WTC11 (cell line): ENCODE results near the gene TMEM239. TPM values are rescaled to one million over a fixed set of nuclear protein-coding genes. Genes with fewer than 3 reads are reported as not detected.

Experiments used
- ATAC-seq: fragments of 200-7000 bp; cut with Tn5 transposase; 2 replicates; pipeline ENCODE4 v1.10.0; 2021; ENCODE audit warnings: mild to moderate bottlenecking, moderate library complexity
- CTCF ChIA-PET: fragments of 300-600 bp; sonication (Branson Sonifier 250); formaldehyde crosslinking; loops from one replicate; lab custom pipeline; 2021; ENCODE audit warnings: antibody characterized with exemption; lab: Charles Lee
- POLR2A ChIA-PET: fragments of 350-600 bp; sonication (Branson Sonifier 250); formaldehyde crosslinking; loops from one replicate; lab custom pipeline; 2021; ENCODE audit warnings: antibody characterized with exemption; lab: Charles Lee
- DNase-seq: peaks from one replicate; pipeline ENCODE4 v3.0.0; 2021; ENCODE audit warnings: low spot score
- H3K27ac Mint-ChIP-seq: 2 replicates; pipeline ENCODE4 v1.8.0; 2021; ENCODE audit warnings: mixed read lengths
- H3K27me3 Mint-ChIP-seq: 2 replicates; pipeline ENCODE4 v1.8.0; 2021; ENCODE audit warnings: low read depth, mild to moderate bottlenecking, moderate library complexity, mixed read lengths
- H3K36me3 Mint-ChIP-seq: 2 replicates; pipeline ENCODE4 v1.8.0; 2021; ENCODE audit warnings: mixed read lengths
- H3K4me1 Mint-ChIP-seq: 2 replicates; pipeline ENCODE4 v1.8.0; 2022; ENCODE audit warnings: mixed read lengths
- H3K4me3 Mint-ChIP-seq: 2 replicates; pipeline ENCODE4 v1.8.0; 2021; ENCODE audit warnings: mild to moderate bottlenecking, moderate library complexity, mixed read lengths
- H3K9me3 Mint-ChIP-seq: 2 replicates; pipeline ENCODE4 v1.8.0; 2021; ENCODE audit warnings: mixed read lengths
- CBFB ChIP-seq: sonication (generic); formaldehyde crosslinking; IDR thresholded peaks from 2 replicates; pipeline ENCODE4 v1.8.1; 2022; ENCODE audit warnings: mild to moderate bottlenecking, low read depth, missing genetic modification reagents
- FOXP1 ChIP-seq: sonication (generic); formaldehyde crosslinking; IDR thresholded peaks from 2 replicates; pipeline ENCODE4 v1.8.0; 2022; ENCODE audit warnings: missing genetic modification reagents, mild to moderate bottlenecking, moderate library complexity, borderline replicate concordance
- HMGA2 ChIP-seq: fragments of 250-450 bp; sonication (Bioruptor Pico); IDR thresholded peaks from 2 replicates; pipeline ENCODE4 v1.4.0; 2021; ENCODE audit warnings: mild to moderate bottlenecking, moderate library complexity
- JUN ChIP-seq: sonication (generic); formaldehyde crosslinking; IDR thresholded peaks from 2 replicates; pipeline ENCODE4 v1.8.0; 2023; ENCODE audit warnings: mild to moderate bottlenecking, missing genetic modification reagents
- NFE2L1 ChIP-seq: sonication (generic); formaldehyde crosslinking; IDR thresholded peaks from 2 replicates; pipeline ENCODE4 v1.8.1; 2023; ENCODE audit warnings: missing genetic modification reagents
- NR1H2 ChIP-seq: sonication (generic); formaldehyde crosslinking; IDR thresholded peaks from 2 replicates; pipeline ENCODE4 v1.9.0; 2021; ENCODE audit warnings: mild to moderate bottlenecking, moderate library complexity, missing genetic modification reagents
- NR2C2 ChIP-seq: sonication (generic); formaldehyde crosslinking; IDR thresholded peaks from 2 replicates; pipeline ENCODE4 v1.8.0; 2022; ENCODE audit warnings: mild to moderate bottlenecking, missing genetic modification reagents
- OVOL2 ChIP-seq: fragments of 250-450 bp; sonication (Bioruptor Pico); IDR thresholded peaks from 2 replicates; pipeline ENCODE4 v1.9.0; 2021; ENCODE audit warnings: mild to moderate bottlenecking, borderline replicate concordance
- RORB ChIP-seq: fragments of 250-450 bp; sonication (Bioruptor Pico); IDR thresholded peaks from 2 replicates; pipeline ENCODE4 v1.9.0; 2021; ENCODE audit warnings: mild to moderate bottlenecking
- SMAD3 ChIP-seq: sonication (generic); formaldehyde crosslinking; IDR thresholded peaks from 2 replicates; pipeline ENCODE4 v1.8.0; 2022; ENCODE audit warnings: missing genetic modification reagents, mild to moderate bottlenecking, borderline replicate concordance
- TP53 ChIP-seq: sonication (generic); formaldehyde crosslinking; IDR thresholded peaks from 2 replicates; pipeline ENCODE4 v1.8.1; 2023; ENCODE audit warnings: mild to moderate bottlenecking, missing genetic modification reagents
- ZNF232 ChIP-seq: sonication (generic); formaldehyde crosslinking; IDR thresholded peaks from 2 replicates; pipeline ENCODE4 v1.8.0; 2022; ENCODE audit warnings: mild to moderate bottlenecking, missing genetic modification reagents
- ZNF416 ChIP-seq: fragments of 250-450 bp; sonication (Bioruptor Pico); IDR thresholded peaks from 2 replicates; pipeline ENCODE4 v1.9.0; 2021; ENCODE audit warnings: mild to moderate bottlenecking, inconsistent platforms
- ZNF423 ChIP-seq: fragments of 250-450 bp; sonication (Bioruptor Pico); IDR thresholded peaks from 2 replicates; pipeline ENCODE4 v2.1.2; 2022; ENCODE audit warnings: mild to moderate bottlenecking, moderate library complexity
- total RNA-seq: library from RNA; stranded (reverse); gene quantifications from 3 replicates; pipeline ENCODE4 v1.2.3, GENCODE V29; 2021
- TF ChIP-seq, protein P1 (sequence below): fragments of 250-450 bp; sonication (Bioruptor Pico); IDR thresholded peaks from 2 replicates; pipeline ENCODE4 v1.8.0; 2021; ENCODE audit warnings: mild to moderate bottlenecking
- TF ChIP-seq, protein P2 (sequence below): sonication (generic); formaldehyde crosslinking; IDR thresholded peaks from 2 replicates; pipeline ENCODE4 v1.8.0; 2022; ENCODE audit warnings: mild to moderate bottlenecking, missing genetic modification reagents
- TF ChIP-seq, protein P3 (sequence below): sonication (generic); formaldehyde crosslinking; IDR thresholded peaks from 2 replicates; pipeline ENCODE4 v1.8.1; 2023; ENCODE audit warnings: mild to moderate bottlenecking, missing genetic modification reagents, moderate library complexity
- TF ChIP-seq, protein P4 (sequence below): sonication (generic); formaldehyde crosslinking; IDR thresholded peaks from 2 replicates; pipeline ENCODE4 v1.8.0; 2023; ENCODE audit warnings: missing genetic modification reagents
- TF ChIP-seq, protein P5 (sequence below): sonication (generic); formaldehyde crosslinking; IDR thresholded peaks from 2 replicates; pipeline ENCODE4 v1.8.1; 2023; ENCODE audit warnings: mild to moderate bottlenecking, missing genetic modification reagents
- TF ChIP-seq, protein P6 (sequence below): sonication (generic); formaldehyde crosslinking; IDR thresholded peaks from 2 replicates; pipeline ENCODE4 v1.8.0; 2022; ENCODE audit warnings: mild to moderate bottlenecking, missing genetic modification reagents
- TF ChIP-seq, protein P7 (sequence below): sonication (generic); formaldehyde crosslinking; IDR thresholded peaks from 2 replicates; pipeline ENCODE4 v1.8.1; 2022; ENCODE audit warnings: mild to moderate bottlenecking, moderate library complexity, missing genetic modification reagents
- TF ChIP-seq, protein P8 (sequence below): sonication (generic); formaldehyde crosslinking; IDR thresholded peaks from 2 replicates; pipeline ENCODE4 v1.8.0; 2023; ENCODE audit warnings: missing genetic modification reagents, mild to moderate bottlenecking, borderline replicate concordance

The TMEM239 gene
- total RNA-seq, 1 experiment from 2014 or later: not detected

DNA sequence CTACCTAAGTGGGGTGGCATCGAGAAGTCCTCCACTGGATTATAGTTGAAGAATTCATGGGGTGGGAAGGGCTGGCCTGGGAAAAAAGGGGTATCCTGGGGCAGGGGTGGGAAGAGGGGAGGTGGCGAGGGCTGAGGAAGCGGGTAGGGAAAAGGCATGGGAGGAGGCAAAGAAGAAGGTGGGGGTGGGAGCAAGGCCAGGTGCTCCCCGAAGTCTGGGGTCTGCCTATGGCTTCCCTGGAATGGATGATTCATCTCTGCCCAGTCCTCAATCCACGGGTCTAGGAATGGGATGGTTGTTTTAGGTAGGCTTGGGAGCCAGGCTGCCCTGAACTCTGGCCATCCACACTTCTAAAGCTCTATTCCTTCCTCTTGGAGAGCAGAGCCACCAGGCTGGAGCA, 19.9 kb downstream of the TMEM239 start:
- POLR2A ChIA-PET: no interaction called here
- Mint-ChIP-seq H3K4me1 (peaks cover 4% of the 10 kb centered on the region; the same call in 1 of the 2 replicates), H3K27me3 (peaks cover 23% of the 10 kb centered on the region), H3K27ac (no peak overlapping the region), H3K36me3 (peaks cover 11% of the 10 kb centered on the region), H3K4me3 (no peak overlapping the region), H3K9me3 (peaks cover 5% of the 10 kb centered on the region)
- TF ChIP-seq OVOL2: no peak
- DNase-seq (no peak), ATAC-seq (no peak)
- CTCF ChIA-PET: no interaction called here

DNA sequence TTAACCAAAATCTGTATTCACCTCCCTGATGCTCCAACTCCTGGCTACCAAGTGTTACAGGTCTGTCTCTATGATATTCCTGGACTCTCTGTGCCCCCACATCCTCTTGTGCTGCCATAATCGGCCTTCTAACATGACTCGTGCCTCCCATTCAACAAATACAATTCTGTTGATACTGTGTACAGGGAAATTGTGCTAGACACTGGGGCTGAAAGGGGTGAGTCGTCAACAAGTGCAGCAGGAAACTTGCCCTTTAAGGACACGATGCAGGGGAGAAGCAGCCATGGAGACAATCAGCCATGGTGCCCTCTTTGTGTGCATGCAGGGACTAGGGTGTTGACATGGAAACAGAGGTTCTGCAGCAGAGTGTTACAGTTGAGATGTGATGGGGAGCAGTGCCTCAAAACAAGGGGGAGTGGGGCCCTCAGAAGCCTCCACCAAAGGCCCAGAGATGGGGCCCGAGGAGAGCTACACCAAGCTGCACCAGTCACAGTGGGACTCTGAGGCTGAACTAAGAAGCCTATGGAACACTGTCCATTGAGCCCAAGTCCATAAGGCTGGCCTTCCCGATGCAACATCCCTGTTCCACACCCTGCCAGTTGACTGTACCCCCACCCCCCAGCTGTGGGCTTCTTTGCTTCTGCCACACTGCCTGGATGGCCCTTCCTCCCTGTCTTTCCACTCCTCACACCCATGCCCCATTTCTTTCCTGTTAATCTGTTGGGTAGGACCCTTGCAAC, 21.2 kb downstream of the TMEM239 start:
- POLR2A ChIA-PET: no interaction called here
- ATAC-seq (no peak), DNase-seq (no peak)
- Mint-ChIP-seq H3K9me3 (peaks cover 5% of the 10 kb centered on the region), H3K4me1 (peaks cover 8% of the 10 kb centered on the region), H3K27ac (no peak overlapping the region), H3K36me3 (peaks cover 11% of the 10 kb centered on the region), H3K4me3 (no peak overlapping the region), H3K27me3 (peaks cover 27% of the 10 kb centered on the region)
- CTCF ChIA-PET: no interaction called here
- TF ChIP-seq, protein P1, sequence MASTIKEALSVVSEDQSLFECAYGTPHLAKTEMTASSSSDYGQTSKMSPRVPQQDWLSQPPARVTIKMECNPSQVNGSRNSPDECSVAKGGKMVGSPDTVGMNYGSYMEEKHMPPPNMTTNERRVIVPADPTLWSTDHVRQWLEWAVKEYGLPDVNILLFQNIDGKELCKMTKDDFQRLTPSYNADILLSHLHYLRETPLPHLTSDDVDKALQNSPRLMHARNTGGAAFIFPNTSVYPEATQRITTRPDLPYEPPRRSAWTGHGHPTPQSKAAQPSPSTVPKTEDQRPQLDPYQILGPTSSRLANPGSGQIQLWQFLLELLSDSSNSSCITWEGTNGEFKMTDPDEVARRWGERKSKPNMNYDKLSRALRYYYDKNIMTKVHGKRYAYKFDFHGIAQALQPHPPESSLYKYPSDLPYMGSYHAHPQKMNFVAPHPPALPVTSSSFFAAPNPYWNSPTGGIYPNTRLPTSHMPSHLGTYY (CRISPR knock-in tag): no peak
- TF ChIP-seq, protein P2, sequence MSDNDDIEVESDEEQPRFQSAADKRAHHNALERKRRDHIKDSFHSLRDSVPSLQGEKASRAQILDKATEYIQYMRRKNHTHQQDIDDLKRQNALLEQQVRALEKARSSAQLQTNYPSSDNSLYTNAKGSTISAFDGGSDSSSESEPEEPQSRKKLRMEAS (CRISPR knock-in tag): no peak
- TF ChIP-seq RORB (CRISPR knock-in tag) (no peak), HMGA2 (CRISPR knock-in tag) (no peak), SMAD3 (CRISPR knock-in tag) (no peak), NFE2L1 (CRISPR knock-in tag) (no peak), NR1H2 (no peak), ZNF232 (CRISPR knock-in tag) (no peak), ZNF423 (no peak), TP53 (no peak), CBFB (CRISPR knock-in tag) (no peak)
- TF ChIP-seq, protein P3, sequence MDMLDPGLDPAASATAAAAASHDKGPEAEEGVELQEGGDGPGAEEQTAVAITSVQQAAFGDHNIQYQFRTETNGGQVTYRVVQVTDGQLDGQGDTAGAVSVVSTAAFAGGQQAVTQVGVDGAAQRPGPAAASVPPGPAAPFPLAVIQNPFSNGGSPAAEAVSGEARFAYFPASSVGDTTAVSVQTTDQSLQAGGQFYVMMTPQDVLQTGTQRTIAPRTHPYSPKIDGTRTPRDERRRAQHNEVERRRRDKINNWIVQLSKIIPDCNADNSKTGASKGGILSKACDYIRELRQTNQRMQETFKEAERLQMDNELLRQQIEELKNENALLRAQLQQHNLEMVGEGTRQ: no peak

DNA sequence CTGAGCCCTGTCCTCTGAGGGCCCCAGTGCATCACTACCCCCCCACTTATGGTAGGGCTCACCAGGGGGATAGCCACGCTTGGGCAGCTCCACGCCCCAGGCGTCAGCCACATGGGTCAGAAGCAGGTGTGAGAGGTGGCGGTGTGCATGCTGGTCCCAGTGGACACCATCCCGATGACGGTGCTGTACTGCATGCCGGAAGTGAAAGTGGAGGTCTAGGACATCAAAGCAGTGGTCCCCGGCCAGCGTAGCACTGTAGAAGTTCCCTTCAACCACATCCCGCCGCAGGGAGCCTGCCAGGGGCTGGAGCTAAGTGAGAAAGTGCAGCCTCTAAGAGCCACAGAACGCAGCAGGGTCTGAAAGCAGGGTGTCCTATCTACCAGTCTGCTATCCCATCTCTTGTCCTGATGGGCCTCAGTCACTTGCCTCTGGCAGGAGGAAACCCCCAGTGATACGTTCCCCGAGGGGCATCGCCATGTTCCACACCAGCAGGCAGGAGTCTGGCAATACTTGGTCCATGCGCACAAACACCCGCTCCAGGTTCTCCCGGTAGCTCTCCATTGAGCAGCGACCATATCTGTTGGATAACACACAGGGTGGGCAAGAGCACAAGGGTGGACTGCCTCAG, 22.1 kb downstream of the TMEM239 start:
- Mint-ChIP-seq H3K4me3 (no peak overlapping the region), H3K9me3 (peaks cover 5% of the 10 kb centered on the region), H3K36me3 (peaks cover 11% of the 10 kb centered on the region), H3K4me1 (peaks cover 8% of the 10 kb centered on the region), H3K27me3 (peaks cover 27% of the 10 kb centered on the region), H3K27ac (no peak overlapping the region)
- CTCF ChIA-PET: interaction anchor here (1.4 to 2.0 kb wide), 2 partner anchors 13 to 37 kb away, joined by 4 read pairs; partner anchors contain the start of gene CPXM1
- POLR2A ChIA-PET: no interaction called here
- ATAC-seq (no peak), DNase-seq (no peak)
- TF ChIP-seq, protein P4, sequence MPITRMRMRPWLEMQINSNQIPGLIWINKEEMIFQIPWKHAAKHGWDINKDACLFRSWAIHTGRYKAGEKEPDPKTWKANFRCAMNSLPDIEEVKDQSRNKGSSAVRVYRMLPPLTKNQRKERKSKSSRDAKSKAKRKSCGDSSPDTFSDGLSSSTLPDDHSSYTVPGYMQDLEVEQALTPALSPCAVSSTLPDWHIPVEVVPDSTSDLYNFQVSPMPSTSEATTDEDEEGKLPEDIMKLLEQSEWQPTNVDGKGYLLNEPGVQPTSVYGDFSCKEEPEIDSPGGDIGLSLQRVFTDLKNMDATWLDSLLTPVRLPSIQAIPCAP (CRISPR knock-in tag): no peak
- TF ChIP-seq NR2C2 (no peak), ZNF416 (CRISPR knock-in tag) (no peak), FOXP1 (CRISPR knock-in tag) (no peak), JUN (CRISPR knock-in tag) (no peak)
- TF ChIP-seq, protein P5, sequence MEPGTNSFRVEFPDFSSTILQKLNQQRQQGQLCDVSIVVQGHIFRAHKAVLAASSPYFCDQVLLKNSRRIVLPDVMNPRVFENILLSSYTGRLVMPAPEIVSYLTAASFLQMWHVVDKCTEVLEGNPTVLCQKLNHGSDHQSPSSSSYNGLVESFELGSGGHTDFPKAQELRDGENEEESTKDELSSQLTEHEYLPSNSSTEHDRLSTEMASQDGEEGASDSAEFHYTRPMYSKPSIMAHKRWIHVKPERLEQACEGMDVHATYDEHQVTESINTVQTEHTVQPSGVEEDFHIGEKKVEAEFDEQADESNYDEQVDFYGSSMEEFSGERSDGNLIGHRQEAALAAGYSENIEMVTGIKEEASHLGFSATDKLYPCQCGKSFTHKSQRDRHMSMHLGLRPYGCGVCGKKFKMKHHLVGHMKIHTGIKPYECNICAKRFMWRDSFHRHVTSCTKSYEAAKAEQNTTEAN (CRISPR knock-in tag): no peak
- TF ChIP-seq, protein P6, sequence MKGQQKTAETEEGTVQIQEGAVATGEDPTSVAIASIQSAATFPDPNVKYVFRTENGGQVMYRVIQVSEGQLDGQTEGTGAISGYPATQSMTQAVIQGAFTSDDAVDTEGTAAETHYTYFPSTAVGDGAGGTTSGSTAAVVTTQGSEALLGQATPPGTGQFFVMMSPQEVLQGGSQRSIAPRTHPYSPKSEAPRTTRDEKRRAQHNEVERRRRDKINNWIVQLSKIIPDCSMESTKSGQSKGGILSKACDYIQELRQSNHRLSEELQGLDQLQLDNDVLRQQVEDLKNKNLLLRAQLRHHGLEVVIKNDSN: no peak
- TF ChIP-seq, protein P7, sequence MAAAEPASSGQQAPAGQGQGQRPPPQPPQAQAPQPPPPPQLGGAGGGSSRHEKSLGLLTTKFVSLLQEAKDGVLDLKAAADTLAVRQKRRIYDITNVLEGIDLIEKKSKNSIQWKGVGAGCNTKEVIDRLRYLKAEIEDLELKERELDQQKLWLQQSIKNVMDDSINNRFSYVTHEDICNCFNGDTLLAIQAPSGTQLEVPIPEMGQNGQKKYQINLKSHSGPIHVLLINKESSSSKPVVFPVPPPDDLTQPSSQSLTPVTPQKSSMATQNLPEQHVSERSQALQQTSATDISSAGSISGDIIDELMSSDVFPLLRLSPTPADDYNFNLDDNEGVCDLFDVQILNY (CRISPR knock-in tag): no peak
- TF ChIP-seq, protein P8, sequence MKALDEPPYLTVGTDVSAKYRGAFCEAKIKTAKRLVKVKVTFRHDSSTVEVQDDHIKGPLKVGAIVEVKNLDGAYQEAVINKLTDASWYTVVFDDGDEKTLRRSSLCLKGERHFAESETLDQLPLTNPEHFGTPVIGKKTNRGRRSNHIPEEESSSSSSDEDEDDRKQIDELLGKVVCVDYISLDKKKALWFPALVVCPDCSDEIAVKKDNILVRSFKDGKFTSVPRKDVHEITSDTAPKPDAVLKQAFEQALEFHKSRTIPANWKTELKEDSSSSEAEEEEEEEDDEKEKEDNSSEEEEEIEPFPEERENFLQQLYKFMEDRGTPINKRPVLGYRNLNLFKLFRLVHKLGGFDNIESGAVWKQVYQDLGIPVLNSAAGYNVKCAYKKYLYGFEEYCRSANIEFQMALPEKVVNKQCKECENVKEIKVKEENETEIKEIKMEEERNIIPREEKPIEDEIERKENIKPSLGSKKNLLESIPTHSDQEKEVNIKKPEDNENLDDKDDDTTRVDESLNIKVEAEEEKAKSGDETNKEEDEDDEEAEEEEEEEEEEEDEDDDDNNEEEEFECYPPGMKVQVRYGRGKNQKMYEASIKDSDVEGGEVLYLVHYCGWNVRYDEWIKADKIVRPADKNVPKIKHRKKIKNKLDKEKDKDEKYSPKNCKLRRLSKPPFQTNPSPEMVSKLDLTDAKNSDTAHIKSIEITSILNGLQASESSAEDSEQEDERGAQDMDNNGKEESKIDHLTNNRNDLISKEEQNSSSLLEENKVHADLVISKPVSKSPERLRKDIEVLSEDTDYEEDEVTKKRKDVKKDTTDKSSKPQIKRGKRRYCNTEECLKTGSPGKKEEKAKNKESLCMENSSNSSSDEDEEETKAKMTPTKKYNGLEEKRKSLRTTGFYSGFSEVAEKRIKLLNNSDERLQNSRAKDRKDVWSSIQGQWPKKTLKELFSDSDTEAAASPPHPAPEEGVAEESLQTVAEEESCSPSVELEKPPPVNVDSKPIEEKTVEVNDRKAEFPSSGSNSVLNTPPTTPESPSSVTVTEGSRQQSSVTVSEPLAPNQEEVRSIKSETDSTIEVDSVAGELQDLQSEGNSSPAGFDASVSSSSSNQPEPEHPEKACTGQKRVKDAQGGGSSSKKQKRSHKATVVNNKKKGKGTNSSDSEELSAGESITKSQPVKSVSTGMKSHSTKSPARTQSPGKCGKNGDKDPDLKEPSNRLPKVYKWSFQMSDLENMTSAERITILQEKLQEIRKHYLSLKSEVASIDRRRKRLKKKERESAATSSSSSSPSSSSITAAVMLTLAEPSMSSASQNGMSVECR (CRISPR knock-in tag): no peak
